Brain pericyte (primary cell): ENCODE measurements around the gene TRIM49C.
"Not testable (repeated sequence)": the region's sequence is repeated elsewhere in the genome, so short reads cannot be mapped to it uniquely, and the experiment has no call there.

Experiments used
- DNase-seq: peaks from one replicate; pipeline ENCODE4 v3.0.0-alpha.2; 2012; ENCODE audit warnings: low read depth, low spot score

The TRIM49C gene

GRCh38 chr11:90030806-90031205 lies at the start of gene TRIM49C:
TSS of gene TRIM49C (plus strand) at chr11:90031106. CDS start at chr11:90035212, 4,106 bp downstream.
- not testable (repeated sequence) for DNase-seq

GRCh38 chr11:90024184-90024583 lies 6.7 kb upstream of the TRIM49C start:
- DNase-seq: not testable (repeated sequence)

GRCh38 chr11:90051591-90052209 lies 20.8 kb downstream of the TRIM49C start:
- not testable (repeated sequence) for DNase-seq

GRCh38 chr11:90052311-90052710 lies 21.4 kb downstream of the TRIM49C start:
- DNase-seq: not testable (repeated sequence)

DNA sequence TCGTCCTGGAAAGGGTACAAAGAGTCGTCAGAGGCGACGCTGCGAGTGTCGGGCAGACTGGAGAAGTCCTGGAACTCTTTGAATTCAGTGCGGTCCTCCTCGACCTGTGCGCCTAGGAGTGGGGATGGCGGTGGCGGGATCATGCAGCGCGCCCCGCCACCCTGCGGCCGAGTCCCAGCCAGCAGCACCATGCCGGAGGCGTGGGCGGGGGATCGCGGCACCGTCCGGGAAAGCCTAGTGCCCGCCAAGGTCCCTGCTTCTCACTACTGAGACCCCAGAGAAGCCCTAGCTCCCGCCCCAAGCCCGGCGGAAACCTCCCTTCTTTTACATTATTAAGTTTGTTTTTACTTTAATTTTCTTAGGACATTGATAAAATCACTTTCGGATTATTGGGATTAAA lies 22.6 kb downstream of the TRIM49C start:
- not testable (repeated sequence) for DNase-seq

- not testable (repeated sequence) for DNase-seq
These were observed 54.7 kb downstream of the TRIM49C start, which contains the start of gene UBTFL1 for GRCh38 chr11:90085650-90086049. TSS of gene UBTFL1 (plus strand) at chr11:90085950. CDS start at chr11:90085950, 0 bp downstream.

- not testable (repeated sequence) for DNase-seq
These were observed 57.8 kb downstream of the TRIM49C start for GRCh38 chr11:90088731-90089130.
